Endothelial cell of umbilical vein (primary cell): Measurements from ENCODE around the gene PDPK1. TPM values are rescaled to one million over a fixed set of nuclear protein-coding genes. Genes with fewer than 3 reads are reported as not detected.
A peak's percentile ranks its signal among the peaks of the same experiment; 100 is the strongest.

Experiments used
- BruUV-seq: library from RNA; stranded (reverse); fragments of 400-500 nt; replicated peaks from 2 replicates; lab custom pipeline; 2021; lab: Mats Ljungman, UMichigan
- CTCF ChIA-PET: fragments of 300-600, 350-600 bp; sonication (Branson Sonifier 250); formaldehyde crosslinking; loops from one replicate; lab custom pipeline; 2021; ENCODE audit warnings: antibody characterized with exemption, inconsistent platforms; lab: Charles Lee
- POLR2A ChIA-PET: fragments of 300-600, 350-600 bp; sonication (Branson Sonifier 250); formaldehyde crosslinking; loops from one replicate; lab custom pipeline; 2021; ENCODE audit warnings: antibody characterized with exemption, inconsistent platforms; lab: Charles Lee
- DNase-seq: peaks from one replicate; pipeline ENCODE4 v3.0.0-alpha.2; 2011; ENCODE audit warnings: low read depth, low spot score
- FAIRE-seq: peaks from 2 replicates; lab custom pipeline; 2011; peaks lifted over from hg19 to GRCh38; lab: Jason Lieb, UNC
- H2AFZ ChIP-seq: 2 replicates; pipeline ENCODE4 v1.6.0; 2012; ENCODE audit warnings: low read depth, low read length, control low read depth, inconsistent platforms
- H3K27ac ChIP-seq: 2 replicates; pipeline ENCODE4 v1.5.1; 2011; ENCODE audit warnings: low read depth, mild to moderate bottlenecking, control low read depth, low read length, moderate library complexity; ENCODE audit not compliant: insufficient read depth
- H3K27me3 ChIP-seq, 2 experiments: 2 replicates each; pipeline versions ENCODE4 v1.6.0 to v1.6.1; 2011; ENCODE audit warnings: low read length in 2 of 2, mixed read lengths in 1 of 2; ENCODE audit not compliant: control insufficient read depth in 2 of 2, insufficient read depth in 2 of 2
- H3K36me3 ChIP-seq, 2 experiments: 2 replicates in 1 of 2; 3 replicates in 1 of 2; pipeline ENCODE4 v1.5.1; 2011; ENCODE audit warnings: low read length in 2 of 2, mild to moderate bottlenecking in 1 of 2, moderate library complexity in 1 of 2; ENCODE audit not compliant: control insufficient read depth in 2 of 2, insufficient read depth in 2 of 2; ENCODE audit errors: extremely low read depth in 1 of 2
- H3K4me1 ChIP-seq: 3 replicates; pipeline ENCODE4 v1.5.1; 2011; ENCODE audit warnings: mild to moderate bottlenecking, low read length; ENCODE audit not compliant: control insufficient read depth, insufficient read depth; ENCODE audit errors: extremely low read depth
- H3K4me2 ChIP-seq: 2 replicates; pipeline ENCODE4 v1.6.1; 2011; ENCODE audit warnings: low read length, control low read depth, mixed read lengths; ENCODE audit not compliant: insufficient read depth
- H3K4me3 ChIP-seq, 3 experiments: fragments of 200-600 bp in 1 of 3; sonication (generic), shearing (Covaris generic) in 1 of 3; replicated peaks in 1 of 3; 2 replicates each; pipeline ENCODE4 v1.5.1; 2011 to 2016; ENCODE audit warnings: control low read depth in 3 of 3, low read length in 3 of 3, mild to moderate bottlenecking in 2 of 3, inconsistent platforms in 1 of 3, low read depth in 1 of 3, moderate library complexity in 1 of 3; ENCODE audit not compliant: insufficient read depth in 1 of 3
- H3K79me2 ChIP-seq: 2 replicates; pipeline ENCODE4 v1.6.0; 2012; ENCODE audit warnings: low read length, inconsistent platforms; ENCODE audit not compliant: control insufficient read depth, insufficient read depth
- H3K9ac ChIP-seq: replicated peaks from 2 replicates; pipeline ENCODE3; 2011; ENCODE audit warnings: low read length, control low read depth; ENCODE audit not compliant: insufficient read depth; ENCODE audit errors: extremely low read depth
- H3K9me1 ChIP-seq: replicated peaks from 3 replicates; pipeline ENCODE4 v1.6.0; 2011; ENCODE audit warnings: mild to moderate bottlenecking, low read length; ENCODE audit not compliant: control insufficient read depth, insufficient read depth; ENCODE audit errors: extremely low read depth
- H3K9me3 ChIP-seq: replicated peaks from 2 replicates; pipeline ENCODE4 v1.5.1; 2012; ENCODE audit warnings: low read length, inconsistent platforms; ENCODE audit not compliant: control insufficient read depth, insufficient read depth
- H4K20me1 ChIP-seq: replicated peaks from 2 replicates; pipeline ENCODE3; 2011; ENCODE audit warnings: mild to moderate bottlenecking, low read length; ENCODE audit not compliant: control insufficient read depth, insufficient read depth; ENCODE audit errors: extremely low read depth
- CTCF ChIP-seq, 2 donors: IDR thresholded peaks; 1 replicate in 1 of 2; 2 replicates in 1 of 2; pipeline ENCODE4 v1.5.1; 2011; ENCODE audit warnings: low read length in 2 of 2, mild to moderate bottlenecking in 2 of 2, moderate library complexity in 2 of 2, control low read depth in 1 of 2, inconsistent platforms in 1 of 2, low read depth in 1 of 2; ENCODE audit not compliant: insufficient read depth in 1 of 2; ENCODE audit errors: extremely low read depth in 1 of 2
- EZH2 ChIP-seq: IDR thresholded peaks from 2 replicates; pipeline ENCODE4 v1.6.1; 2012; ENCODE audit warnings: borderline replicate concordance, low read depth, mild to moderate bottlenecking, moderate library complexity, low read length, inconsistent platforms; ENCODE audit not compliant: severe bottlenecking
- FOS ChIP-seq: IDR thresholded peaks from 2 replicates; pipeline ENCODE4 v1.6.1; 2011; ENCODE audit warnings: mild to moderate bottlenecking, low read length, moderate library complexity, borderline replicate concordance; ENCODE audit not compliant: insufficient read depth
- GATA2 ChIP-seq: IDR thresholded peaks from 2 replicates; pipeline ENCODE4 v1.7.0; 2011; ENCODE audit warnings: low read depth, mild to moderate bottlenecking, moderate library complexity, mixed read lengths, low read length; ENCODE audit not compliant: insufficient read length, insufficient read depth
- JUN ChIP-seq: IDR thresholded peaks from 2 replicates; pipeline ENCODE4 v1.6.1; 2011; ENCODE audit warnings: borderline replicate concordance, low read depth; ENCODE audit not compliant: insufficient read length, insufficient read depth
- MAX ChIP-seq: IDR thresholded peaks from 2 replicates; pipeline ENCODE4 v1.6.1; 2011; ENCODE audit not compliant: insufficient read depth, insufficient read length
- MYC ChIP-seq: IDR thresholded peaks from one replicate; pipeline ENCODE4 v1.6.1; 2011; ENCODE audit warnings: mild to moderate bottlenecking, low read depth, low read length
- POLR2A ChIP-seq: IDR thresholded peaks from 2 replicates; pipeline ENCODE4 v1.6.1; 2012; ENCODE audit warnings: low read depth, mild to moderate bottlenecking, control low read depth, low read length
- POLR2AphosphoS5 ChIP-seq: IDR thresholded peaks from 2 replicates; pipeline ENCODE4 v1.6.1; 2012; ENCODE audit warnings: low read depth, mild to moderate bottlenecking, control low read depth, low read length, moderate library complexity; ENCODE audit not compliant: insufficient read depth
- dilution Hi-C: fragments of 300-500 bp; cut with MboI; formaldehyde crosslinking; loops from one replicate; pipeline ENCODE4 v1.15.0; 2019; ENCODE audit warnings: low sequenced_read_pairs; ENCODE audit not compliant: extremely low pct_ligation_motif_present
- intact Hi-C: fragments of 100-400 bp; cut with micrococcal nuclease; formaldehyde crosslinking; loops from one replicate; pipeline ENCODE4 v1.10.0; 2022
- polyA plus RNA-seq, 4 experiments: library from polyadenylated mRNA; depleted of rRNA in 3 of 4; stranded (reverse) in 3 of 4; unstranded in 1 of 4; fragments of >200 nt; gene quantifications; 2 replicates each; pipeline versions ENCODE4 v1.2.1 to v1.2.3, GENCODE V29; 2011 to 2012; ENCODE audit warnings: missing spikeins in 1 of 4
- total RNA-seq: library from RNA; stranded (reverse); gene quantifications from 2 replicates; pipeline ENCODE4 v1.2.3, GENCODE V29; 2021

PDPK1 gene
- total and polyA plus RNA-seq, 2 donors (not counting 3 experiments of a cell fraction or from before 2014, with no cell fraction given) = 22.4 to 37.3 TPM

- CTCF ChIA-PET = interaction anchor here (1.2 kb wide), 1 partner anchor 11 kb away, joined by 3 read pairs; the partner anchor contains the start of gene AMDHD2
- dilution Hi-C loops = no loop called here
- BruUV-seq = no TSS peak
These were observed 6.5 kb upstream of the PDPK1 start, which contains the start of gene CEMP1 for GRCh38 chr16:2531371-2531695. Gene CEMP1 (minus strand): TSS chr16:2531408. CDS start chr16:2531073, 335 bp downstream.

More at GRCh38 chr16:2531371-2531695, 6.5 kb upstream of the PDPK1 start, which contains the start of gene CEMP1:
- no peak within 1 kb of the TSS for H3K27ac ChIP-seq
- H3K27me3 ChIP-seq = no peaks in the 10 kb centered on the region
- H3K4me2 ChIP-seq = peak within 1 kb of the TSS; percentile 75
- H3K9me3 ChIP-seq = no peaks in the 10 kb centered on the region
- TF ChIP-seq FOS (no peak), POLR2A (no peak), MYC (no peak), CTCF (IDR thresholded peaks at IDR 0.05; ENCODE audit: extremely low read depth in 1 of 2, insufficient read depth in 1 of 2, low read depth in 1 of 2, low read length in 2 of 2) (no peak), MAX (no peak), JUN (no peak), EZH2 (no peak), POLR2AphosphoS5 (no peak), GATA2 (no peak)
- peaks cover 2 to 27% of the 10 kb centered on the region in 2 experiments for H3K36me3 ChIP-seq
- peak within 1 kb of the TSS; percentile 41 to 62 (median 62) for H3K4me3 ChIP-seq
- DNase-seq (no peak), FAIRE-seq (no peak)
- POLR2A ChIA-PET = interaction anchor here (0.8 kb wide), 1 partner anchor 11 kb away, joined by 6 read pairs; the partner anchor contains the start of gene AMDHD2
- H3K4me1 ChIP-seq = peaks cover 13% of the 10 kb centered on the region
- peak within 1 kb of the TSS; percentile 48 for H2AFZ ChIP-seq
- H3K79me2 ChIP-seq = no peaks in the 10 kb centered on the region
- no peaks in the 10 kb centered on the region for H4K20me1 ChIP-seq
- H3K9ac ChIP-seq = peak within 1 kb of the TSS; percentile 59
- intact Hi-C loops = no loop called here
- H3K9me1 ChIP-seq = no peaks in the 10 kb centered on the region
